Measurements from ENCODE around the gene ANXA2.
"Not testable (repeated sequence)": the region's sequence is repeated elsewhere in the genome, so short reads cannot be mapped to it uniquely, and the experiment has no call there.

The ANXA2 gene

DNA sequence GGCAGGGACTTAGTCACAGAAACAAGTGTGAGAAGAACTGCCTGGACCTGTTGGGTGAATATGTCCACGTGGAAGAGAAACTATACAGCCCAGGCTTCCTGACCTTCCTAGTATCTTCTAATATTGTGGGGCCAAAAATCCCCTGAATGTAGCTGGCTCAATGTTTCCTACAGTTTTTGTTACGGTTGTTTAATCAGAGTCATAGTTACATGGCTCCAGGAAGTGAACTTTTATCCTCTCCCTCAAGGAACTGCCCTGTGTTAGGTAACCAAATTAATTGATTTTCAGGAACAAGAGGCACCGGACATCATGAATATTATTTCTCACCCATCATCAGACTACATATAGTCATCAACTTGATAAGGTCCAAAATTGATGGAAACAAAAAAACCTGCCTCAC, 59.0 kb downstream of the ANXA2 start:
- no peak for FAIRE-seq

DNA sequence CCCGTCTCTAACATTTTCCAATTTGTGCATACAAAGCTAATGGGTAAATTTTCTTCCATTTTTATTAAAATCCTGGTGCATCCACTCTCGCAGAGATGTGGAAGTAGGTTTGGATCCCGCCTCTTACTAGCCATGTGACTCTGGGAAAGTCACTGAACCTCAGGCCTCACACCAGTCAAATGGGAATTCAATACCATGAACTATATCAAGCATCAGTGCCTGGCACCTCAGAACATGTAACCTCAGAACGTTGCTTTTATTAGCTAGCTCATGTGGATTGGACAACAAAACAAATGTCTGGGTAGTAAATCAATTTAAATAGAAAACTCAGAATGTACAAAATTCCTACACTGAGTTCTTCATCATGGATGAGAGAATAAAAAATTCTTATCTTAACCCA, 60.7 kb downstream of the ANXA2 start:
- no peak for FAIRE-seq

DNA sequence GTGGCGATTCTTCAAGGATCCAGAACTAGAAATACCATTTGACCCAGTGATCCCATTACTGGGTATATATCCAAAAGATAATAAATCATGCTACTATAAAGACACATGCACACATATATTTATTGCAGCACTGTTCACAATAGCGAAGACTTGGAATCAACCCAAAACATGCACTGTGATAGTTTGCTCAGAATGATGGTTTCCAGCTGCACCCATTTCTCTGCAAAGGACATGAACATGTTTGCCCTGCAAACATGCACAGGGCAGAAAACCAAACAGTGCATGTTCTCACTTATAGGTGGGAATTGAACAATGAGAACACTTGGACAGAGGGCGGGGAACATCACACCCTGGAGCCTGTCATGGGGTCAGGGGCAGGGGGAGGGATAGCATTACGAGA, 62.5 kb downstream of the ANXA2 start:
- FAIRE-seq: not testable (repeated sequence)

DNA sequence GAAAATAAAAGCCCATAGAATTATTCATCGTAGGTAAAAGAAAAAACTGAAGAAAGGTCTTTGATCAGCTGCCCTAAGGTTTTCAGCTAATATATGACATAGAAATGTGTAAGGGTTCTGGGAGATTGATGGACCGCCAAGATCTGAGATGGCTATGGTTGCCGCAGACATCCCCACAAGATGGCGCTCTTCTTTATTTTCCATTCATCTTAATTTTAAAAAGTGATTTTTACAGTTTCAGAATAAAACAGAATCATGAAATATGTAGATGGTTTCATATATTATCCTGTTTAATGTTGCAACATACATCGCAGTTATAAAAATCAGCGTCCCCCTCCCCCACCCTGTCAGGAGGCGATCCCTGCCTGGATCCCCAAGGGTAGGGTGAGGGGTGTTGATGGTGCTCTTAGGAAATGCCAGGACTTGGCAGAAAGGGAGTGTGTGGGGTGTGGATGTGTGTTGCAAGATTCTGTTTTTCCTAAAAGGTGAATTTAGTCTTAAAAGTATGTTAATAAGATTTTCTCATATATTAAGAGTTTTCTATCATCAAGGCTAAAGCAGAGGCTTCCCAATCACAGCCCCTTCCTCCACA, 68.8 kb downstream of the ANXA2 start:
- peak; percentile 91 for FAIRE-seq

DNA sequence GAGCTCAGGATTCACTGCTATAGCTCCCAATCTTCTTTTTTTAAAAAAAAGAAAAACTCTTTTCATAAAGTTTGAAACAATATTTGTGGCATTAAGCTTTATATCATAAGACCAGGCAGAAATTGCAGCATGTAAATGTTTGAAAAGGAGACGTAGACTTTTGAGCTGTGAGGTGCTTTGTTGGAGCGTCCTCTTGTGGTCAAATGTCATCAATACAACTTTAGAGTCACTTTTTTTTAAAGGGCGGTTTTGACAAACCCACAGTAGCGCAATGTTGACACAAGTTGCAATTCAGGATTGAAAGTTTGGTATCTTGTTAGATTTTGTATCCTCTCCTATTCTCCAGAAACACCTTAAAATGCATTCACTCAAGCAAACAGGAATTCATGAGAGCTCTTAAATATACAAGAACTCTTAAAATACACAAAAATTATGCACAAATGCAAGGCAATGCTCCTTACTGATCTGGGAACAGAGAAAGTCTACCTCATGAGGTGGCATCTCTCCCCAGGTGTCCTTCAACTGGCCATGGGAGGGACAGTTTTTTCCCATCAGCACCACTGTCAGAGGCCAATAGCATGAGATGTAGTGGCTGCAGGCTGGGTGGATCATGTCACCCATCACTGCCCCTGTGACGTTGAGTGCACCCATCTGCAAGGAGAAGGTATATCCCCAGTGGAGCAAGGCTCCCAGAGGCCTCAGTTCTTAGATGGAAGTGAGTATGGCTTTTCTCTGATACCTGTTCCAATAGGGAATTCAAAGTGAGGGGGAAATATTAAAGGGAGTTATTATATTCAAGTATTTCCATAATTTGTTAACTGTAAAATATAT, 70.7 kb downstream of the ANXA2 start:
- FAIRE-seq: peak; percentile 94

DNA sequence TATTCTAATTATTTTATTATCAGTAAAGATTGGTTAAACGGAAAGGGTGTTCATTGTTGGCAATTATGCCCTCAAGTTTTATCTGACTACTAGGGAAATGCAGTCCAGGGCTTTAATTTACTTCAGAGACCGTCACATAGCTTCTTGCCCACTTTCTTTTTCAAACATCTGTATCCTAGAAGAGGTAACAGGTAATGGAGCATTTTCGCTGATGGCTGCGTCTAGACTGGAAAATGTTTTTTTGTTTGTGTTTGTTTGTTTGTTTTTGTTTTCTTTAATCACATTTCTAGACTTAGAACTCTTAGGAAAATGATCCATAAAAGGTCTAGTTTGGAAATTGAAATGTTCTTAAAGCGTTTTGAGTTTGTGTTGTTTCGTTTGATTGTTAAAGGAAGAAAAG, 71.4 kb downstream of the ANXA2 start:
- no peak for FAIRE-seq

DNA sequence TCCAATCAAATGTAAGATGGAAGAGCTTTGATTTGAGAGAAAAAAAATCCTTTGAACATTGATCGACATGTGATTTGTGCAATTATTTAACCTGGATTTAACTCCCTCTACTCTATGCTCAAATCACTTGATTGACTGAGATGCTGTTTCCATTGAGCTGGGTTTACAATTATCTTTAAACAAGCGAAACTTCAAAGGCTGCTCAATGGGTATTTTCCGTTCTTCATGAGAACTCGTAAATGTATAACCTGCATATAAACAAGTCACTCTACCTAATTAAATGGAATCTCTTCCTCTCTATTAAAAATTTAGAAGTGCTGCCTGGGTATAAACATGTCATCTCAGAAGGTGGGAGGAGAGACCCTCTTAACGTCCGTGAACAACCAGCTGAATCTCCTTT, 71.9 kb downstream of the ANXA2 start:
- no peak for FAIRE-seq

DNA sequence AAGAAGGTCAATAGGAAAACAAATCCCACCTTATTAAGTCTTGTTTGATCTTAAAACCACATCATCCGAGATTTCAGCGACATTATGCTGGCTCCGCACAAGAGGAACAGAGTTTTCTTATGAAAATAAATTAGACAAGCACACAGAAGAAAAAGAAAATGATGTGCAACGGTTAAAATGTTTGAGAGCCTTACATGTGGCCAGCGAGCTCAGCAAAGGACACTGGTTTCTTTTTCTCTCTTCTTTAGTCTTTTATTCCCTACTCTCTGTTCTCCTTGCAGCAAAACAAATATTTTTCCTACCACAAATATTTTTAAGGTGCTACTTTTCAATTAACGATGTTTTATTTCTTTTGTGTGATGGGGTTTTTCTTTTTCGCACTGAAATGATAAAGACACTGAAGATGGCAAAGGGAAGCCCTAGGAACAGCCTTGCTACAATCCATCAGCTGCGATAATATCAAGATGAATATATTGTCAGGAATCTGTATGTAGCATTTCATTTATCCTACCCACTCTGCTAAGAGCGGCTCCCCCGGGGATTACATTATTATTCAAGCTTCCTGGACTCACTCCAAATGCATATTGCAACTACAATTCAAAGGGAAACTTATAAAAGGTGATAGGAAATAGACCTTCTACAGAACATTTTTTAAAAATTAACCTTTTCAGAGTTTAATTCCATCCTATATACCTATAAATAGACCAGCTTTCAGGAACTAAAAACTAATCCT, 72.9 kb downstream of the ANXA2 start:
- FAIRE-seq: no peak

DNA sequence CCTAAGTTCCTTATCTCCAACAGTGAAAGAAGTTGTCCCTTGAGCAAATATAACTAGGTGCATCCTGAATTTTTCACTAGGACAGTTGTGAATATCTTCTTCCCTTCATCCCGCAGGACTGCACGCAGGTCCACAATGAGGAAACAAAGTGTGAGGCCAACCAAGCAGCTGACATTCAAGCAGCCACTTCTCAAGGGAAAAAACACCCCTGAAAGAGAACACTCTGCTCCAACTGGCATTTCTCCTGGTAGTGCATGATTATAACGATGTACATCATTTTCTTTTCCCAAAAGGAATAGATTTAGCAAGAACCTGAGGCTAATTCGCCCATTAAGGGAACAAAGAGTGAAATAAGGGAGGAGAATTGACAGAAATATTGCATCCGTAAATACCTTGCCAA, 74.5 kb downstream of the ANXA2 start:
- no peak for FAIRE-seq

DNA sequence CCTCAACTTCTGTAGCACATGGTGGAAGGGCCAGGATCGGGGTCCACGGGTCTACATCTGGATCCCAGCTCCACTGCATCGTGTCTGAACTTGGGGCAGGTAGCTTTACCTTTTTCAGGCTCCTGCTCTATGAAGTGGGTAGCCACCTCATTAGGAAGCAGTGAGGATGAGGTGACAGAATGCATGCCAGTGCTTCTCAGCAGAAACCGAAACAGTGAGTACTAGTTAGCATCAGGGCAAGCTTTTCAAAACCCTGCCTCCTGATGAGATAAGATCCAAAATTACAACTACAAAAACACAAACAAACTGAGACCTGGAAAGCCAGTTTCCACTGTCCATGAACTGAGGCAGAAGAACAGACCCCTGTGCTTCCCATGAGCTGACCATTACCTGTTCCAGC, 77.4 kb downstream of the ANXA2 start:
- no peak for FAIRE-seq

DNA sequence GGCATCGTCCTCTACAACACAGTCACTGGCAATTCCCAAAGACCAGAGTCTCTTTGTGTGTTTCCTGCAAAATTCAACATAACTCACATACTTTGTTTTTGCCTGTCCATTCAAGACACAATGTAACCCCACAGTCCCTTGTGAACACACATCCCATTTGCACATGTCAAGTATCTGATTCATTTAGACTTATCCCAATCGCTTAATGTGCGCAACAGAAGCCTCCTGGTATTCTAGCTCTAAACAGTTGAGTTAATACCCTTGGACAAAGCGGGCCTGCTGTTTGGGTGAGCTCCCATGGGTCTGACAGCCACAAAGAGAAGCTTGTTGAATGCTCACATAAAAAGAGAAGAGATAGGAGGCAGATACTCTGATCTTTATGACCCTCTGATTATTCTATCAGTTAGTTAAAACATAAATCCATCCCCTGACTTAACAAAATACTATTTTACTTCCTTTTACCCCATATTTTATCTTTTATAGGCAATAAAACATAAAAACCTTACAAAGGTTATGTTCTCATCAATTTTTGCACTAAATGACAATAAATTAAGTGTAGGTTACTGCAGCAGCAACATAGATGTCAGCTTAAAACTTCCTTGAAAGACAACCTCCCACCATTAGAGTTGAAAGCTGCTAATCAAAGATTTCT, 79.4 kb downstream of the ANXA2 start:
- FAIRE-seq: no peak

DNA sequence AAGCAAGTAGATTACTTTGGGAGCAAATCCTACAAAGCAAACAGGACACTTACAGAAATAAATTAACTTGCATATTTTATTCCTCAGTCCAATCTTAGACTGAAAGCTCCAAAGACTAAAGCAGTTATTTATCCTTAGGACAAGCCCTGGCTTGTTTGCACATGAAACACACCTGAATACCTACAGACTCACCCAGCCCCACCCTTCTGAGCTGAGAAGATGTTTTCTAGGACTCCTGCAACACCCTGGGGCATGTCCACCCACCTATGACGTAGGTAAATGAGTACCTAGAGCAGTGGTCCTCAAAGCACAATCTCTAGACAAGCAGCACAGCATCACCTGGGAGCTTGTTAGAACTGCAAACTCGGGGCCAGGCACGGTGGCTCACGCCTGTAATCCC, 80.8 kb downstream of the ANXA2 start:
- no peak for FAIRE-seq

DNA sequence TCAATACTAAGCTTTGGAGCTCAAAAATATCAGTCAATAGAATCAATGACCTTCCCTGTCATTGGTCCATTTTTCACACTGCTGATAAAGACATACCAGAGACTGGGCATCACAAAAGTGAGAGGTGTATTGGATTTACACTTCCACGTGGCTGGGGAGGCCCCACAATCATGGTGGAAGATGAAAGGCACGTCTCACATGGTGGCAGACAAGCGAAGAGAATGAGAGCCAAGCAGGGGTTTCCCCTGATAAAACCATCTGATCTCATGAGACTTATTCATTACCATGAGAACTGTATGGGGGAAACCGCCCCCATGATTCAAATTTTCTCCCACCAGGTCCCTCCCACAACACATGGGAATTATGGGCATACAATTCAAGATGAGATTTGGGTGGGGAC, 81.9 kb downstream of the ANXA2 start:
- no peak for FAIRE-seq

DNA sequence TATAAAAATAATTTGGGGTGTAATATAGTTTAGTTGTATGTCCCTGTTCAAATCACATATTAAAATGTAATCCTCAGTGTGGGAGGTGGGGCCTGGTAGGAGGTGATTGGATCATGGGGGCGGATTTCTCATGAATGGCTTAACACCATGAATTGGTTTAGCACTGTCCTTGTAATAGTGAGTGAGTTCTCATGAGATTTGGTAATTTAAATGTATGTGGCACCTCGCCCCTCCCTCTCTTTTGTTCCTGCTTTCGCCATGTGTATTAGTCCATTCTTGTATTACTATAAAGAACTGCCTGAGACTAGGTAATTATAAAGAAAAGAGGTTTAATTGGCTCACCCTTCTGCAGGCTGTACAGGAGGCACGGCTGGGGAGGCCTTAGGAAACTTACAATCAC, 83.9 kb downstream of the ANXA2 start:
- FAIRE-seq: no peak

DNA sequence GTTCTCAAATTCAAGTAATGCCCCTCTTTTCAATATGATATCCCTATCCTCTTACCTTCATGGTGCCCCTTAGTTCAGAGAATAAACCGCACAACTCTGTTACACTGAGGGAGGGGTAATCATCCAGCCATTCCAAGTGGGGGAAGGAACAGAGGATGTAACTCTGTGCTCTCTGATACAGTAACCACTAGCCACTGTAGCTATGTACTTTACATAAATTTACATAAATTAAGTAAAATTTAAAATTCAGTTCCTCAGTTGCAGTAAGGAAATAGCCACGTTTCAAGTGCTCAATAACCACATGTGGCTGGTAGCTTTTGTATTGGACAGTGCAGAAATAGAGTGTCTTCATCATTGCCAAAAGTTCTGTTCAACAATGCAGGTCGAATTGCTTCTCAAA, 90.8 kb downstream of the ANXA2 start:
- FAIRE-seq: no peak

DNA sequence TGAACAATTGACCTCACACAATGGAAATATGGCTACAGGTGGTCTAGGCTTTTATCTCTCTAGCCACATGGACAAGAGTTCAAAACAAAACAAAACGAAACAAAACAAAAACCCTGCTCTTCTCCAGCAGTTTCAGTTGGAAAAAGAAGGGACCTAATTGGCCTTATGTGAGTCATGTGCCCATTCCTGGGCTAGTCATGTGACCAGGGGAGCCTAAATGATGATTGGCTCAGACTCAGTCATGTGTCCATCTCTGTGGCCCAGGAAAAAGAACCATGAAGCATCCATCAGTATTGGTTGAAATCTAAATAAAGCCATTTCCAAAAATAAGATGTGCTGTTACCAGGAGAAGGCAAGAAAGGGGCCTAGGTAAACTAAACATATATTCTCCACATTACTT, 96.8 kb downstream of the ANXA2 start:
- no peak for FAIRE-seq

DNA sequence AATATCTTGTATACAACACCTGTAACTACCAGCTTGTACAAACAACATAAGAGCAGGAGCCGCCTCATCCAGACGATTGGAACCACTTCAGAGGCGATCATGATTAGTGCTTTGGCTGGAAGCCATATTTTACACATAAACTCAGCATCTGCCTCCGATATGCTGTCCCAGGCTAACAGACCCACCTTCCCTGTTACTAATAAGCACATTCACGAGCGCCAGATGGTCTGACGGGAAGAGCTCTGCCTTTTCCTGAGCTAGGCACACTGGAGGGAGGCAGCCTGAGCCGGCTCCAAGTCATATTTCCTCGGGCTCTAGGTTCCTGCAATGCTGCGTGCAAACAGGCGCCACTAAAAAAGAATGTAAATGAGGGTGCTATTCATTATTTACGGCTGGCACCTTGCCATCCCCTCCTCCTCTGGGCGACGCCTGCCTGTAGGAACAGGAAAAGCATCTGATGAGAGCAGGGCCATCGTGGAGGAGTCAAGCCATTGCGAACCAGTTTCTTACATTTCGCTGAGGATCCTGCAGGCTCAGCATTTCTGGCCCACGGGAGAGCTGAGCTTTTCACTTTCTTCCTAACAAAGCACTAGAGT, 98.2 kb downstream of the ANXA2 start:
- no peak for FAIRE-seq
